HL-60 (cell line): ENCODE measurements around the gene CEACAM4.

ENCODE experiments used
- POLR2AphosphoS5 ChIP-seq: IDR thresholded peaks from 2 replicates; pipeline ENCODE4 v1.6.1; 2012; ENCODE audit warnings: low read depth
- SPI1 ChIP-seq: IDR thresholded peaks from 2 replicates; pipeline ENCODE4 v1.6.1; 2012; ENCODE audit warnings: low read depth, mild to moderate bottlenecking, borderline replicate concordance
- TF ChIP-seq, protein P1 (sequence below): IDR thresholded peaks from one replicate; pipeline ENCODE4 v1.5.1; 2011; ENCODE audit warnings: low read length, control low read depth, inconsistent platforms; ENCODE audit not compliant: insufficient read depth

DNA sequence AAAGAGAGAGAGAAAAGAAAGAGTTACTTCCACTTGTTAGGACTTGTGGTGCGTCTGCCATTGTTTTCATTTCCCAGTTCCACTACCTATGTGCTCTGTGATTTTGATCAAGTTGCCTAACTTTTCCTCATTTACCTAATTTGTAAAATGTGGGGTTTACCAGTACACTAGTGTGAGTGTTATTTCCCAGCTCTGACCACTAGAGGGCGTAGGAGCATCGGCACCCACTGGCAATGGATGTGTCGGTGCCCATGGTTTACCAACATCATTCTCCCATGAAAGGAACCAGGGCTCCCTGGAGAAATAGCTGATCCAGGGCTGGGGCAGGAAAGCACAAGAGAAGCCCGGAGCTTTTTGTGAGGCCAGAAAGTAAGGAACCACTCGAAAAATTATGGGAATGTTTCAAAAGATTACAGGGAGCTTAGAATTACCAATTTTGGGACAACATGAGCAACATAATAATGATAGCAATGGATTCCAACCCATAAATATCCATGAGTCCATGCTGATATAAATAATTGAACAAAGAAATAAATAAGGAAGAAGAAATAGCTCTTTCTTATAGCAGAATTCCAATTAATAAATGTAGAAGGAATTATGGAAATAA is 15.1 kb upstream of the CEACAM4 start:
- TF ChIP-seq, protein P1, sequence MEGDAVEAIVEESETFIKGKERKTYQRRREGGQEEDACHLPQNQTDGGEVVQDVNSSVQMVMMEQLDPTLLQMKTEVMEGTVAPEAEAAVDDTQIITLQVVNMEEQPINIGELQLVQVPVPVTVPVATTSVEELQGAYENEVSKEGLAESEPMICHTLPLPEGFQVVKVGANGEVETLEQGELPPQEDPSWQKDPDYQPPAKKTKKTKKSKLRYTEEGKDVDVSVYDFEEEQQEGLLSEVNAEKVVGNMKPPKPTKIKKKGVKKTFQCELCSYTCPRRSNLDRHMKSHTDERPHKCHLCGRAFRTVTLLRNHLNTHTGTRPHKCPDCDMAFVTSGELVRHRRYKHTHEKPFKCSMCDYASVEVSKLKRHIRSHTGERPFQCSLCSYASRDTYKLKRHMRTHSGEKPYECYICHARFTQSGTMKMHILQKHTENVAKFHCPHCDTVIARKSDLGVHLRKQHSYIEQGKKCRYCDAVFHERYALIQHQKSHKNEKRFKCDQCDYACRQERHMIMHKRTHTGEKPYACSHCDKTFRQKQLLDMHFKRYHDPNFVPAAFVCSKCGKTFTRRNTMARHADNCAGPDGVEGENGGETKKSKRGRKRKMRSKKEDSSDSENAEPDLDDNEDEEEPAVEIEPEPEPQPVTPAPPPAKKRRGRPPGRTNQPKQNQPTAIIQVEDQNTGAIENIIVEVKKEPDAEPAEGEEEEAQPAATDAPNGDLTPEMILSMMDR: peak; percentile 80
- TF ChIP-seq SPI1: no peak
- no peak for TF ChIP-seq POLR2AphosphoS5
